NCI-H2227 (cell line): ENCODE results near the gene TREM2.
"Not testable (repeated sequence)": the region's sequence is repeated elsewhere in the genome, so short reads cannot be mapped to it uniquely, and the experiment has no call there.

ENCODE experiments used
- DNase-seq: peaks from one replicate; lab custom pipeline; 2025; ENCODE audit not compliant: unreplicated experiment; lab: John Stamatoyannopoulos, UW

The TREM2 gene

DNA sequence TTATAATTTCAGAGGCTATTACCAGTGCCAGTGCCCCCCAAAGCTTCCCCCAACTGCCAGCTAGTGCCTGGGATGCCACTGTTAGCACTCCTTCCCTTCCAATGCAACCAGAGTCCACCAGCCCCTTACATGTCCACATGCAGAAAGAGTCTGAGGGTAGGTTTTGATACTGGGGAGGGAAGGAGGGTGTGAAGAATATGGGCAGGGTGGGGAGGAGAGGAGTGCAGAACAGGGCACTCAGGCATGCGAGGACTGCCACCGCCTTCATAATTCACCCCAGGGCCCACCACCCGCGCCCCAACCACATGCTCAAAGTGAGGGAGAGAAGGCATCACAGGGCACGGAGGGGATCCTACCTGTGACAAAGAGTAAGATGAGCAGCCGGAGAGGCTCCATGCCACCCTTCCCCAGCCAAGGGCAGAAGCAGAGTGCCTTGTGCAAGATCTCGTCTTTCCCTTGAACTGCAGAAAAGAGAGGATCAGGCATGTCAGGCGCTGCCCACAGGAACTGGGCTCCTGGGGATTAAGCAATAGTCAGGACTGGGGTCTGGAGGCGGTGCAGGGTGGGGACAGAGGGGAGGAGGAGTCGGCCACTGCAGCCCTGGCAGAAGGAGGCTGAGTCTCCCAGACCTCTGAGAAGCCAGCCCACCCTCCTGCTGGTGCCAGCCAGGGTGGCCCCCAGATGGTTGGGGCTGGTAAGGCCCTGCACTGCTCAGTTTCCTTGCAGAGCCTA, at the start of gene TREM2:
TREM2 (minus strand) TSS at position 430 of the 732 bp plus-strand sequence; CDS start at position 396, 34 bp downstream.
- DNase-seq = no peak

DNA sequence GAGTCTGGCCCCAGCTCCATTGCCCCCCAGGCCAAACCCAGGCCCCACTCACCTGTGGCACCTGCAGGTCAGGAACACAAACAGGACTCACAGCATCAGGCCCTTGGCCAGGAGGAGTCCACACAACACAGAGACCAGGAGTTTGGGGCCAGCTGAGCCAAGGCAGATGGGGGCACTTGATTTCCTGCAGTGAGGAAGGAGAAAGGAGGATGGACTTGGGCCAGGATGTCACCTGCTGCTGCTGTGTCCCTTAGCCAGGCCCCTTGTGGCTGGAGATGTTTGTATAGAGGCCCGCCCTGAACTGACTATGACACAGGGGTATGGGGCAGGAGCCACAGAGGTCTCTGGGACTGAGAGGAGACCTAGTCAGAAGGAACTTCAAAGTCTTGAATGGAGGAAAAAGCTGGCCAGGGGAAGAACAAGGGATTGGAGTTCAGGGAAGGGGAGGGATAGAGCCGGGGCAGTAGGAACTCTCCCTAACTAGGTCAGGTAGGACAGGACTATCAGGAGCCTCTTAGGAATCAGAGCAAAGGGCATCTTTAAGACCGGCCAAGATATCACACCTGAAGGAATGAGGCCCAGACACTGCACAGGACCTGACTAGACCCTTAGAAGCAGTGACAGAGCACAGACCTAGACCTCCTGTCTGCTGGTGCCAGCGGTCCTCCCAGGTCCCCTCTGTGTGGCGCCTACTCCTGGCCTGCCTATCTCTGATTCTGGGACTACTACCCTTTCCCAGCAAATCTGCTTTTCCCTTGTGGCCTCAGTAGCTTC, 46.8 kb upstream of the TREM2 start:
- DNase-seq = no peak

DNA sequence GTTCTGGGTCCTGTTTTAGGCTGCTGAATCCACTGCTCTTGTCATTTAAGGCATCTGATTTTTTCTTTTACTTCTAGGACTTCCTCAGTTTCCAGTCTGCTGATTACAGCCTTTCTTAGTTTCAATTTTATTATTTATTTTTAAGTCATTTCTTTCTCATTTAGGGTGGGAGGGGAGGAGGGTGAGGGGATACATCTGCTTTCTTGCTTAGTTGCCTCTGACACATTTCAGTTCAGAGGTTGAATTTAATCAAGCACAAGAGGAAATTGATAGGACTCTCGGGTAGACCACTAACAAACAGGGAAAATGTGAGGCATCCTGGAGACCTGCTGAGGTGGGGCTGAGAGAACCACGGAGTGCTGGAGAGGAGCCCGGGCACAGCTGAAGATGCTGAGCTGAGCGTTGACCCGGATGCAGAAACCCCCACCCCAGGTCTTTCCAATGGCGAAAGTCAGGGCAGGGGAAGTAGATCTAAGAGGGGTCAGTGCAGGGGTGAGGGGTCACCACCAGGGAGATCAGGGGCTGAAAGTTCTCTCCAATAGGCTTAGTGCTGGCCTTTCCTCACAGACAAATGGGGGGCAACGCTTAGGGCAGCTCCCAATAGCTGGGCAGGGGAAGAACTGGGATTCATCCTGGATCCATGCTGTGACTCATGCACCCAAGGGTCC, 45.7 kb upstream of the TREM2 start:
- no peak for DNase-seq

DNA sequence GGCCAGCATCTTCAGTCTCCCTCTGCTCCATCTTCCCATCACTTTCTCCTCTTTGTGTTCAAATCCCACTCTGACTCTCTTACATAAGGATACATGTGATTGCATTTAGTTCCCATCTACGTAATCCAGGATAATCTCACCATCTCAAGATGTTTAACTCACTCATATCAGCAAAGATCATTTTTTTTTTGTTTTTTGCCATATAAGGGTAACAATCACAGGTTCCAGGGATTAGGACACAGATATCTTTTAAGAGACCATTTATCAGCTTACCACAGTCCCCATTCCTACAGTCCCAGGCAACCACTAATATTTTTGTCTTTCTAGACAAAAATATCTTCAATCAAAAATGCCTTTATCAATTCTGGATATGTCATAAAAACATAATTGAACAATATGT, 41.2 kb upstream of the TREM2 start:
- DNase-seq = no peak

DNA sequence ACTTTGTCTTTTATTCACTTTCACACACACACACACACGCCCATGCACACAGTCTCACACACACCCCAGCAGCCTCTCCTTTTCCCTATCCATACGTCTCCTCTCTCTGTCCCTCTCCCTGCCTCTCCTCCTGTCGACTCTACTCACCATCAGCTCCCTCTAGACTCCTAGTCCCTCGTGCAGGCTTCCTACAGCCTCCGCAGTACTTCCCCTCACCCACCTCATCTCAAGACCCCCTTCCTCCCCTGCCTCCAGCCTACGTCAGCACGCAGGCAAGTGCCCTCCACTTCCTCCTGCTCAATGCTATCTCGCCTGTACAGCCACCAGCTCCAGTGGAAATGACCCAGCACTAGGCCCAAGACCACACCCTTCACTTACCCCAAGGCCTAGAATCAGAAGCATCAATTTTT, 38.9 kb upstream of the TREM2 start:
- no peak for DNase-seq

DNA sequence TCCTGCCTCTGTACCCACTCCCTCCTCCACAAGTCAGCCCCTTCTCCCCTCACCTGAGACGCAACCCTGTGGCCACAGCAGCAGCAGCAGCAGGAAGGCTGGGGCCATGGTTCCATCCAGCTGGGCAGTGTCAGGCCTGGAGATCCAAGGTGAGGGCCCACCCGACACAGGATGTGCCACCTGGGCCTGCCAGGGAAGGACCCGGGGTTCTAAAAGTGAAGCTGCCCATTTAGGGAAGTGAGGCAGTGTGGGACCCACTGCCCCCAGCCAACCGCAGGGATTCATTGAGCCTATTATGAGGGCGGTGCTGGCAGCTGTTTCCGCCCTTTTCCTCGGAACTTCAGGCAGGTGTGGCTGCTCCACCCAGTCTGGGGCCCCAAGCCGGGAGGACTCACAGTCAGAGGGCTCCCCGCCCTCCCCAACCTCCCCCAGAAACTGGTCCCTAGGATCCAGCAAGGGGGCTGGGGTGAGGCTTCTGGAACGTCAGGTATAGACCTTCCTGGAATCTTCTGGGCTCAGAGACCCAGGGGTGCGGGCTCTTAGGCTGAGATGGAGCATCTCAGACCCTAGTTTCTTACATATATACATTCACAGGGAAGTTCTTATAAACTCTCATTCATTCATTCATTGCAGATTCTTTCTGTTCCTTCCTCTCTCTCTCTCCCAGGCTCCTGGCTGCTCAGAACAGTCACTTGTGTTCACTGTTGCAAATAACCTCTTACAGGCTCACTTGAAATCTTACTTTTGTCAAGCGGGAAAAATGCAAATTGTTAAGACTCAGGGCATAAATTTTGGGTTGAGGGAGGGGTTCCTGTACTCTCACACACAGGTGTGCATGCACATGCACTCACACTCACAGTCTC, 38.2 kb upstream of the TREM2 start, which contains the start of gene TREML2:
TREML2 (minus strand) TSS at position 249 of the 863 bp plus-strand sequence; CDS start at position 108, 141 bp downstream.
- DNase-seq = no peak

DNA sequence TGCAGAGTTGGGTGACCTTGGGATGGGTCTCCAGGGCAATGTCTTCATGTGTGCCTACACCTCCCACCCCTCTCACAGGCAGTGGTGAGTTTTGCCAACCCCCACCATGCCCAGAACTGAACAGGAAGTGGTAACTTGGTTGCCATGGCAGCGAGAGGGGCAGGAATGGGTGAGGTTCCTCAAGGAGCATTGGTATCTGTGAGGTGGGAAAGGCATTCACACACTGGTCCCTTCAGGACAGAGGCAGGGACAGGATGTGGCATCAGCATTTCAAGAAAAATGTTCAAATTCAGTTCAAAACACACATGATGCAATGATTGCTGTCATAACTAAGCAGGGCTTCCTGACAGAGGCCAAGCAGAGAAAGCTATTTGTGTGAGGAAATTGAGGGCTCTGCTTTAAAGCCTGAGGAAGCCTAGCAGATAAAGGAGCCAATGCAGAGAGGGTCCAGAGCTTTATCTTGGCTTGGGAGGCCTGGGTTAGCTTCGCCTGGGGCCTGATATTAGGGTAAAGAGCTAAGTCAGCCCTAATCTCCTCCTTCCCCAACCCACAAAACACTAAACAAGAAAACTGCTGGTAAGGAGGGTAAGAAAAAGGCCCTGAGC, 37.5 kb upstream of the TREM2 start:
- DNase-seq = no peak

DNA sequence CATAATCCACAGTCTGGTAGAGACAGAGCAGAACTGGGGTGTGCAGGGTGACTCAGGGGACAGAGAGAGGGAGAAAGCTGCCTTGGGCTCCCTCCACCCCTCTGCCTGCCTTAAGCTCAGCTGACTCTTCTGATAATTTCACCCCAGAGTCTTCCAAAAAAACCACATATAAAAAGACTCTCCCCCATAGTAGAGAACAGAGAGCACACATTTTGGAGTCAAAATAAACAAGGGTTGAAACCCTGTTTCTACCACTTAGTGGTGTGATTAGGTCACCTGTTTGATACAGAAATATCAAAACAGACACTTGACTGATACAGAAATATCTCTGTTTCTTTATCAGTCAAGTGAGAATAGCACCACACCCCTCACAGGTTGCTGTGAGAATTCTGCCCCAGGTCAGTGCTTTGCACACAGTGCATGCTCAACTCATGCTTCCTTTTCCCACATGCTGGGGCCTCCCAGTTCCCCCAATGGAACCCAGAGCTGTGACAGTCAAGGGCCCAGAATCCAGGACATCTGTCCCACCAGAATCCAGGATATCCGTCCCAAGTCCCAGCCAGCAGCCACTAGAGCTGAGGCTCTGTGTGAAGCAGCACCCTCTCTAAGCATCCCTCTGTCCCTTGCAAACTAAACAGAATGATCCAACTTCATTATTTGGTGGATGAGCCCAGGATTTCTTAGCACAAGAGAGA, 36.8 kb upstream of the TREM2 start:
- no peak for DNase-seq

DNA sequence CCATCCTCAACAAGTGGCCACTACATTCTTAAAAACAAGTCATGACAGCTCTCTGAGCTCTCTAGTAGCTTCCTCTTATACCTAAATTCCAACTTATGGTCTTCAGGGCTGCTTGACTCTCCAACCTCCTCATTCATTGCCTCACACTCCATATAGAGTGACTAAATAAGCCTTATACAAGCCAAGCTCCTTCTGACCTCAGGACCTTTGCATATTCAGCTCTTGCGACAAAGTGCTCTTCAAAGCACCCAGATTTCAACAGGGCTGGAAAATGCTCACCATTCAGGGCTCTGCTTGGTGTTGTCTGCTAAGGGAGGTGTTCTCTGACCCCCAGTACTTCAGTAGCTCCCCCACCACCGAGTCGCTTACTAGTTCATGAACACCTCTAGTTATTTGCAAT, 34.3 kb upstream of the TREM2 start:
- no peak for DNase-seq

DNA sequence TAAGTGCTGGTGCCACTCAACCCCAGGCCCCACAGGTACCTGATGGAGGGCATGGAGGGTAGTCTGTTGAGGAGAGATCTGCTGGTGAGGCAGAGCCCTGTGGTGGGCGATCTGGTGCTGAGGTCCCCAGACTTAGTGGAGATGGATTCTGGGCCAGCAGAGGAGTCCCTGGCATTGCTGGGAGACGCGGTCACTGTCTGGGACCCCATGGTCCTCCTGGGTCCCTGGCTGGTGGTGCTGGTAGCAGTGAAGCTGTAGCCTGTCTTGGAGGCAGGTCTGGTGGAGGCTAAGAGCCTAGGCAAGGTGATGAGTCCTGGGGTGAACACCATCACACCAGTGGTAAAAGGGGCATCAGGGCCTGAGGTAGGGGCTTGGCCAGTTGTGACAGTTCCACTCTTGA, 31.5 kb upstream of the TREM2 start:
- DNase-seq = no peak

DNA sequence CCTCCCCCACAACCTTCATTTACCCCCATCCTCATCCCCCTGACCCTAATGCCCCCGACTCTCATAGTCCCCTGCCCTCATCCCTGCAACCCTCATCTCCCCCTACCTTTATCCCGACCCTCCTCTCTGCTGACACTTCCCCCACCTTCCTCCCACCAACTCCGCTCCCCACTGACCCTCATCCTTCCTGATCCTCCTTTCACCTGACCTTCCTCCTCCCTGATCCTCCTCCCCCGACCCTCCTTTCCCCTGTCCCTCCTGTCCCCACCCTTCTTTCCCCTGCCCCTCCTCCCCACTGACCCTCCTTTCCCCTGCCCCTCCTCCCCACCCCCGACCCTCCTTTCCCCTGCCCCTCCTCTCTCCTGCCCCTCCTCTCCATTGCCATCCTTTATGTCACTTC, 31.0 kb upstream of the TREM2 start:
- no peak for DNase-seq

DNA sequence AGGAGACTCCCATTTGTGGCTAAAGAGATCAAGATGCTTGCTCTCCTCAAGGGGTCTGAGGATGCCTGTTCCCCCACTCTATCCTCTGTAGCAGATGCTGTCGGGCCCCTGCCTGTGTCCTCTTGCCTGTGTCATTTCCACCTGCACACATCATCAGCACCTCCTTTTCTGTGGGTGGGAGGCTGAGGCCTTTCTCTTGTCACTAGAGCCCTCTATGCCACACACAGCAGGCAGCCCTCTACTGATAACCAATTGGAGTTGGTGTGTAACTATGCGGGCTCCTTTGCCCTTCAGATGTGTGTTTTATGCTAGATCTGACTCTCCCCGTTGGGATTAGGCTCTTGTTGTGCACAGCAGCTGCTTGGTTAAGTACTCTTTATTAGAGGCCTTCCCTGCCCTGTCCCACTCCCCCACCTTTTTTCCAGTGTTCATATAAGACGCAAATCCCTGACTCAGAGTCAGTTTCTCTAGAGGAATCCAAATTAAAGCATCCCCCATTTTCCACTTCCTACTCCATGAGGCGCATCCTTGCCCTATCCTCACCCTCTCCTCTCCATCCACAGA, 30.3 kb upstream of the TREM2 start:
- no peak for DNase-seq

DNA sequence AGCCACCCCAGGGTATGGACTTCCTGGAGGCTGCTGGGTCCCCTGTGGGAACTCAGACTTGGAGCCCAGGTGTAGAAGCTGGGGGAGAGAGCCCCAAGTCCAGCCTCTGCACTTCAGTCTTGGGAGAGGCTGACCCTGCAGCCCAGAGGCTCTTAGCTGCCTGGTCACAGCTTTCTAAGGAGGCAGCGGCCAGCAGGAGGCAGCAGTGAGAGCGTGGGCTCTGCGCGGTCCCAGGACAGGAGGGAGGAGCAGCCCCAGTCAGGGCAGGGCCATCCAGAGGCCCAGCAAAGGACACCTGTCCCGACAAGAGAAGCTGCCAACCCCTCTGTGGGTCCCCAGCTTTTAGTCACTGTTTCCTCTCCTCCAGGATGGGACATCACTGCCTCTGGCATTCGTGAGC, 28.7 kb upstream of the TREM2 start:
- DNase-seq = no peak

DNA sequence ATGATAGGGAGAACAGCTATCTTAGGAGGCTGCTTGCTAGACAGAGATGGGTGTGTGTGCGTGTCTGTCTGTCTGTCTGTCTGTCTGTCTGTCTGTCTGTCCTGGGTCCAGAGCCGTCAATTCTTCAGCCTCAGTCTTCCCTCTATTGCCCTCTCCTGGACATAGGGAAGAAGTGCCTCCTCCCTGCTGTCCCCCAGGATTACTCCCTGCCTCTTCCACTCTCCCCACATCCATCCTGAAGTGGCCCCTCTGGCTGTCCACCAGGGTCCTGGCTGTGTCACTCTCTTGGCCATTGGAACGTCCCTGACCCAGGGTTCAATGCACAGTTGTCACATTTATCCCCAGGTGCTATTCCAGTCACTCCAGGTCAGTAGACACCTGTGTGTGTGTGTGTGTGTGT, 27.9 kb upstream of the TREM2 start:
- DNase-seq = no peak

DNA sequence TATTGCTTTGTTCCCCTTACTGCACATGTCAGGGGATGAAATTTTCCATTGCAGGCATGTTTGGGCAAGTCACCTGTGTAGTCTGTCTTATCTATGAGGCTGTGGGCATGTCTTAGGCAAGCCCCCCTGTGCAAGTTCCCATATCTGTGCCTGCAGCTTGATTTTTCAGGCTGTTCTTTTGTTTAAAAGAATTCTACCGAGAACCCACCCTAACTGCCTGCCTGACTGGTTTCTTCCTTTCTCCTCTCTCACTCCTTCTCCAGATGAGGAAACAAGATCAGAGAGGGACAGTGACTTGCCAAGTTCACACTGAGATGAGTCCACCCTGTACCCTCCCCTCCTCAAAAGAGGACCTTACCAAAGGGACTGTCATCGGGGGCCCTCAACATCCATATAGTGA, 27.1 kb upstream of the TREM2 start:
- no peak for DNase-seq

DNA sequence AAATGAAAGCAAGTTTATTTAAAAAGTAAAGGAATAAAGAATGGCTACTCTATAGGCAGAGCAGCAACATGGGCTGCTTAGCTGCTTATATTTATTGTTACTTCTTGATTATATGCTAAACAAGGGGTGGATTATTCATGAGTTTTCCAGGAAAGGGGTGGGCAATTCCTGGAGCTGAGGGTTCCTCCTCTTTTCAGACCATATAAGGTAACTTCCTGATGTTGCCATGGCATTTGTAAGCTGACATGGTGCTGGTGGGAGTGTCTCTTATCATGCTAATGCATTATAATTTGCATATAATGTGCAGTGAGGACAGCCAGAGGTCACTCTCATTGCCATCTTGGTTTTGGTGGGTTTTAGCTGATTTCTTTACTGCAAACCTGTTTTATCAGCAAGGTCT, 26.1 kb upstream of the TREM2 start:
- DNase-seq = not testable (repeated sequence)

DNA sequence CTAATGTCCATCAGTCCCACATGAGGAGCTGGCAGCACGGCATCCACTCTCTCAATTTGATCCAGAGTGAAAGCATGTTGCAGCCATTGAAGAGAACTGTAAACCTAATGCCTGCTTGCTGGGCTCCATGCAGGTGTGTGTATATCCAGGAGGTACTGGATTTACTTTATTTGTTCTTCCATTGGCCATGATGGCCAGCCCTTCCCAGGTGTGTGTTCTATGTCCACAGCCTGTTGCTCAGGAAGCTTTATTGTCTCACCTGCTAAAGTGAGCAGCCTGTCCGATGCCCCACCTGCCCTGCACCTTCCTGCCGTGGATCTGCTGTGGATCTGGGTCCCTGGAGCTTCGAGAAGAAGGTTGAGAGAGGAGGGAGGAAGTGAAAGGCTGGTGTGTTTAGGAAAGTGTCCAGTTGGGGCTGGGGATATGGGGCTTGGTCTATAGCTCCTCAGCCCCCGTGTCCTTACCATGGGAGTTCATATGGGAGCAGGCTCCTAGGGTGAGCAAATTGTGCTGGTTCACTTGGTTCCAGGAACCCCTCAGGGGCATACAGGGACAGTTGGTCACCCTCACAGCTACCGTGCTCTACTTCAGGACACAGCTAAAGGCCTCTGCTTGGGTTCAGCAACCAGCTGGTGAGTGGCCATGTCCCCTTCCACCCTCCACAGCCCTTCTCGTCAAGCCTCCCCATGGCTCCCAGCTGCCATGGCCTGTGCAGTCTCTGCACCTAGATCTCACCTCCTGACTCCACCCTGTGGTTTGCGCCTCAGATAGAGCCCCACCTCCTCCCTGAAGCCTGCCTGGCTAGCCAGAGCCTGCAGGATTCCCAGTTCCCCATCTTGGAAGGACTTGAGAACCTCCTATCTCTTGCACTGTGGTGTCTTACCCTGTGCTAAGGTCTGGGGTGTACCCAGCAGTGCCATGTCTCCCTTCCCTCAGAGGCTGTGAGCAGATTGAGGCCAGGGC, 25.3 kb upstream of the TREM2 start:
- no peak for DNase-seq

DNA sequence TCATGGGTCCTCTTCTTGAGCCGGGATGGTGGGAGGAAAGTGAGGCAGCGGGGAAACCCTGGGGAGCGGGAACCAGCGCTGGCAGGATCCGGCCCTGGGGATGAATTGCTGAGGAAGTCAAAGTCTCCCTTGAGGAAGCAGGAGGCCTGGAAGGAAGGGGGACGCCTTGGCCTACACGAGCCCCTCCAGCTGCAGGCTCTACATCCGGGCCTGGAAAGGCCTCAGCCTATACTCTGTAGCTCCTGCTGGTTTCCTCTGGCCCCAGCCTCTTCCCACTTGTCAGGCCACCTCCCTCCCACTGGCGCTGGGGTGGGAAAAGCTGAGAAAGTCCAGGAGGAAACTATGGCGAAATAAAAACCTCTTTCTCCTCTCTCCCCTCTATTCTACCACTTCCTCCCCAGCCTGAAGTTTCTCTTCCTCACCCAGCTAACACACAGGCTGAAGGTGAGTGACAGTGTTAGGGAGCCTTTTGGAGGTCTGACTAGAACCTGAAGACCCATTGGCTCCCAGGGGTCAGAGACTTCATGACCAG, 23.2 kb upstream of the TREM2 start:
- DNase-seq = no peak
